HepG2 (cell line): ENCODE results near the gene DUOXA1.

Experiments used
- CTCF ChIP-seq: sonication (generic); formaldehyde crosslinking; IDR thresholded peaks from 2 replicates; pipeline ENCODE4 v1.5.0; 2020; ENCODE audit warnings: mild to moderate bottlenecking, missing genetic modification reagents, moderate library complexity
- FOXA1 ChIP-seq, 2 experiments: fragments of 450-650 bp in 1 of 2; sonication (generic) in 1 of 2; formaldehyde crosslinking in 1 of 2; IDR thresholded peaks; 2 replicates each; pipeline versions ENCODE4 v1.4.0 to v1.6.1; 2016 to 2020; ENCODE audit warnings: missing genetic modification reagents in 1 of 2
- JDP2 ChIP-seq: sonication (generic); formaldehyde crosslinking; IDR thresholded peaks from 2 replicates; pipeline ENCODE4 v1.8.1; 2022; ENCODE audit warnings: missing genetic modification reagents, borderline replicate concordance
- MBNL3 ChIP-seq: fragments of 250-450 bp; sonication (Bioruptor Pico); conservative IDR thresholded peaks from 2 replicates; pipeline ENCODE4 v1.8.0; 2022; ENCODE audit warnings: mild to moderate bottlenecking, inconsistent platforms
- POLR2A ChIP-seq, 2 experiments: IDR thresholded peaks; 2 replicates each; pipeline ENCODE4 v1.6.1; 2011; ENCODE audit warnings: low read depth in 2 of 2, low read length in 2 of 2, mild to moderate bottlenecking in 1 of 2, moderate library complexity in 1 of 2; ENCODE audit not compliant: insufficient read depth in 1 of 2
- RFX3 ChIP-seq: IDR thresholded peaks from 2 replicates; pipeline ENCODE4 v1.6.1; 2016; ENCODE audit warnings: missing biosample characterization, missing genetic modification reagents
- RNF2 ChIP-seq: fragments of 450-650 bp; conservative IDR thresholded peaks from 2 replicates; pipeline ENCODE4 v1.6.1; 2016; ENCODE audit warnings: low read depth
- SIN3A ChIP-seq: IDR thresholded peaks from 2 replicates; pipeline ENCODE4 v1.6.1; 2011; ENCODE audit warnings: low read depth, mild to moderate bottlenecking, control low read depth, low read length, borderline replicate concordance
- ZBTB34 ChIP-seq: sonication (generic); formaldehyde crosslinking; IDR thresholded peaks from 2 replicates; pipeline ENCODE4 v1.8.0; 2022; ENCODE audit warnings: mild to moderate bottlenecking, missing genetic modification reagents
- ZNF274 ChIP-seq: sonication (generic); formaldehyde crosslinking; IDR thresholded peaks from 2 replicates; pipeline ENCODE4 v1.5.1; 2020; ENCODE audit warnings: mild to moderate bottlenecking, missing genetic modification reagents
- ZNF792 ChIP-seq: IDR thresholded peaks from 2 replicates; pipeline ENCODE4 v1.6.1; 2016
- TF ChIP-seq, protein P1 (sequence below): sonication (generic); formaldehyde crosslinking; IDR thresholded peaks from 2 replicates; pipeline ENCODE4 v1.4.0; 2020; ENCODE audit warnings: missing genetic modification reagents

DNA sequence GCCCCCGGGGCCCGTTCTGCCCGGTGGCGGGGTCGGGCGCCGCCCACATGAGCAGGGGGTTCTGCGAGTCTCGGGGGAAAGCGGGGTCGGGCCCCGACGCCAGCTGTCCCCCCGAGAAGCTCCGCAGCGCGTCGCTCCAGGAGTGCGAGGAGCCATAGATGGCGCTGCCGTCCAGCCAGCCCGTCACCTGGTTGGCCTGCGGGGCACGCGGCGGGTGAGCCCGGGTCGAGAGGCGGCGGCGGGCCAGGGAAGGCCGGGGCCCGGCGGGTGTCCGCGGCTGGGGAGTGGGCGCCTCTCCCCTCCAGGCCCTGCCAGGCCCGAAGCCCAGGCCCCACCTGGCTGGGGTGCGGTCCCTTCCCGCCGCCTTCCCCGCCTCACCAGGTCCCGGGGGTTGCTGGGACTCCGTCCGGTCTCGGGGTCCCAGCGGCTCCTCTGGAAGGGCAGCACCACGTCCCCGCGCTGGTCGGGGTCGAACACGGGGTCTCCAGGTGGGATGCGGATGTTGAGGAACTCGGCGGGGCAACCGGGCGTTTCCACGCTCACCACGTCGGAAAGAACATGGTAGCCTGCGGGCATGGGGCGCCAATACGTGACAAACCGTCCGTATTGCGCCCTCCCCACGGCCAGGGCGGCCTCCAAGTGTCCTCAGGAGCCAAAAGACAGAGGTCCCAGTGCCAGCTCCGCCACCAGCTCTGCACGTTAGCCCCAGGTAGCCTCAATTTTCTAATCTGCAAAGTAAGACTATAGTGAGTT, 18.1 kb downstream of the DUOXA1 start:
- TF ChIP-seq CTCF (CRISPR knock-in tag) (no peak), RFX3 (CRISPR knock-in tag) (no peak), SIN3A (no peak), ZNF792 (no peak), ZBTB34 (no peak), MBNL3 (CRISPR knock-in tag) (no peak), ZNF274 (CRISPR knock-in tag) (no peak), RNF2 (no peak), POLR2A (IDR thresholded peaks at IDR 0.05; ENCODE audit: insufficient read depth in 1 of 2, low read depth in 2 of 2, low read length in 2 of 2) (no peak), JDP2 (CRISPR knock-in tag) (no peak), FOXA1 (IDR thresholded peaks at IDR 0.05) (no peak), FOXA1 (CRISPR knock-in tag; IDR thresholded peaks at IDR 0.05) (no peak)
- TF ChIP-seq, protein P1, sequence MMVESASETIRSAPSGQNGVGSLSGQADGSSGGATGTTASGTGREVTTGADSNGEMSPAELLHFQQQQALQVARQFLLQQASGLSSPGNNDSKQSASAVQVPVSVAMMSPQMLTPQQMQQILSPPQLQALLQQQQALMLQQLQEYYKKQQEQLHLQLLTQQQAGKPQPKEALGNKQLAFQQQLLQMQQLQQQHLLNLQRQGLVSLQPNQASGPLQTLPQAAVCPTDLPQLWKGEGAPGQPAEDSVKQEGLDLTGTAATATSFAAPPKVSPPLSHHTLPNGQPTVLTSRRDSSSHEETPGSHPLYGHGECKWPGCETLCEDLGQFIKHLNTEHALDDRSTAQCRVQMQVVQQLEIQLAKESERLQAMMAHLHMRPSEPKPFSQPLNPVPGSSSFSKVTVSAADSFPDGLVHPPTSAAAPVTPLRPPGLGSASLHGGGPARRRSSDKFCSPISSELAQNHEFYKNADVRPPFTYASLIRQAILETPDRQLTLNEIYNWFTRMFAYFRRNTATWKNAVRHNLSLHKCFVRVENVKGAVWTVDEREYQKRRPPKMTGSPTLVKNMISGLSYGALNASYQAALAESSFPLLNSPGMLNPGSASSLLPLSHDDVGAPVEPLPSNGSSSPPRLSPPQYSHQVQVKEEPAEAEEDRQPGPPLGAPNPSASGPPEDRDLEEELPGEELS (CRISPR knock-in tag): no peak
